GM21423 (cell line): ENCODE measurements around the gene CEP41.

Experiments used
- ATAC-seq: cut with Tn5 transposase; IDR thresholded peaks from one replicate; pipeline ENCODE4 v1.9.1; 2021; ENCODE audit warnings: mild to moderate bottlenecking, moderate library complexity; ENCODE audit not compliant: unreplicated experiment

CEP41 gene

GRCh38 chr7:130356121-130356875 lies 84.5 kb downstream of the CEP41 start:
- ATAC-seq: no peak

- ATAC-seq: no peak
Measured at GRCh38 chr7:130353196-130353595, 87.6 kb downstream of the CEP41 start.

GRCh38 chr7:130352194-130353074 lies 88.4 kb downstream of the CEP41 start:
- ATAC-seq: no peak

GRCh38 chr7:130351791-130352090 lies 89.1 kb downstream of the CEP41 start:
- no peak for ATAC-seq

GRCh38 chr7:130350945-130351790 lies 89.6 kb downstream of the CEP41 start:
- ATAC-seq: no peak

GRCh38 chr7:130349911-130350782 lies 90.7 kb downstream of the CEP41 start:
- no peak for ATAC-seq

- no peak for ATAC-seq
Measured at GRCh38 chr7:130346941-130347340, 93.9 kb downstream of the CEP41 start.

- no peak for ATAC-seq
Measured at GRCh38 chr7:130346177-130346905, 94.5 kb downstream of the CEP41 start.

- no peak for ATAC-seq
Measured at GRCh38 chr7:130345725-130346124, 95.1 kb downstream of the CEP41 start.

GRCh38 chr7:130345136-130345535 lies 95.7 kb downstream of the CEP41 start:
- ATAC-seq: no peak

GRCh38 chr7:130344271-130344866 lies 96.4 kb downstream of the CEP41 start, which contains the start of gene CPA5:
Gene CPA5, plus strand, starts transcription at chr7:130344816. Its CDS starts 1,670 bp downstream, at chr7:130346486.
- ATAC-seq: no peak
